HCT116 (cell line): ENCODE data around the gene SLC25A29. TPM values are rescaled to one million over a fixed set of nuclear protein-coding genes. Genes with fewer than 3 reads are reported as not detected.

Experiments
- ATAC-seq: fragments of 200-7000 bp; cut with Tn5 transposase; 2 replicates; pipeline ENCODE4 v1.9.1; 2020; ENCODE audit warnings: mild to moderate bottlenecking, moderate library complexity
- BruUV-seq: library from RNA; stranded (reverse); fragments of 400-500 nt; replicated peaks from 2 replicates; lab custom pipeline; 2021; lab: Mats Ljungman, UMichigan
- CTCF ChIA-PET: fragments of 300-600 bp; sonication (Branson Sonifier 250); formaldehyde crosslinking; loops from one replicate; lab custom pipeline; 2021; ENCODE audit warnings: antibody characterized with exemption; lab: Charles Lee
- POLR2A ChIA-PET: fragments of 300-600, 350-600 bp; sonication (Branson Sonifier 250); formaldehyde crosslinking; loops from one replicate; lab custom pipeline; 2021; ENCODE audit warnings: antibody characterized with exemption; lab: Charles Lee
- RAD21 ChIA-PET, 2 experiments: fragments of 300-600 bp; sonication (Branson Sonifier 250); formaldehyde crosslinking; loops; one replicate each; lab custom pipeline; 2023; ENCODE audit warnings: low total read pairs in 2 of 2; ENCODE audit not compliant: uncharacterized antibody in 2 of 2, unreplicated experiment in 2 of 2, low non-redundant PET in 1 of 2; lab: Charles Lee
- DNase-seq: peaks from one replicate; pipeline ENCODE4 v3.0.0-alpha.2; 2010; ENCODE audit warnings: low read depth, low spot score
- H2AFZ ChIP-seq: fragments of 200-600 bp; shearing (Covaris generic), sonication (generic); 2 replicates; pipeline ENCODE4 v1.6.1; 2017; ENCODE audit warnings: low read depth, mixed run types, mixed read lengths, antibody characterized with exemption, low read length; ENCODE audit not compliant: poor library complexity, severe bottlenecking
- H3K27ac ChIP-seq: 2 replicates; pipeline ENCODE4 v1.5.1; 2012; ENCODE audit warnings: low read depth, low read length
- H3K27me3 ChIP-seq: fragments of 200-600 bp; sonication (generic); 2 replicates; pipeline ENCODE4 v1.6.1; 2016; ENCODE audit warnings: mixed run types, low read length, mixed read lengths; ENCODE audit not compliant: insufficient read depth
- H3K36me3 ChIP-seq, 2 experiments: fragments of 200-500 bp in 1 of 2; fragments of 200-600 bp in 1 of 2; sonication (Bioruptor generic) in 1 of 2; sonication (generic) in 1 of 2; 2 replicates each; pipeline versions ENCODE4 v1.5.1 to v1.6.1; 2014 to 2016; ENCODE audit warnings: low read length in 2 of 2, inconsistent platforms in 1 of 2, mixed read lengths in 1 of 2, mixed run types in 1 of 2; ENCODE audit not compliant: insufficient read depth in 2 of 2, control insufficient read depth in 1 of 2
- H3K4me1 ChIP-seq, 2 experiments: fragments of 200-600 bp in 1 of 2; sonication (generic) in 1 of 2; 2 replicates each; pipeline versions ENCODE4 v1.5.1 to v1.6.1; 2012 to 2017; ENCODE audit warnings: low read length in 2 of 2, inconsistent platforms in 1 of 2, mild to moderate bottlenecking in 1 of 2, mixed read lengths in 1 of 2, mixed run types in 1 of 2, moderate library complexity in 1 of 2; ENCODE audit not compliant: insufficient read depth in 2 of 2, control insufficient read depth in 1 of 2
- H3K4me2 ChIP-seq: fragments of 200-600 bp; sonication (generic); 2 replicates; pipeline ENCODE4 v1.6.1; 2017; ENCODE audit warnings: mixed run types, low read length, mixed read lengths
- H3K4me3 ChIP-seq, 2 experiments: fragments of 200-600 bp in 1 of 2; sonication (generic) in 1 of 2; replicated peaks in 1 of 2; 2 replicates each; pipeline ENCODE4 v1.5.1; 2011 to 2016; ENCODE audit warnings: low read length in 2 of 2, control low read depth in 1 of 2, low read depth in 1 of 2, mild to moderate bottlenecking in 1 of 2, mixed read lengths in 1 of 2, mixed run types in 1 of 2
- H3K79me2 ChIP-seq: fragments of 200-600 bp; sonication (generic); 2 replicates; pipeline ENCODE4 v1.6.1; 2017; ENCODE audit warnings: mild to moderate bottlenecking, mixed run types, low read length, moderate library complexity, mixed read lengths; ENCODE audit not compliant: insufficient read depth
- H3K9ac ChIP-seq: fragments of 200-600 bp; sonication (generic); 2 replicates; pipeline ENCODE4 v1.6.1; 2016; ENCODE audit warnings: low read length, mixed read lengths
- H3K9me2 ChIP-seq: fragments of 200-600 bp; sonication (generic), shearing (Covaris generic); 2 replicates; pipeline ENCODE4 v1.6.1; 2017; ENCODE audit warnings: mixed run types, mild to moderate bottlenecking, moderate library complexity; ENCODE audit not compliant: insufficient read depth
- H3K9me3 ChIP-seq, 2 experiments: fragments of 200-500 bp in 1 of 2; fragments of 200-600 bp in 1 of 2; sonication (Bioruptor generic) in 1 of 2; sonication (generic) in 1 of 2; 2 replicates each; pipeline ENCODE4 v1.6.1; 2014 to 2017; ENCODE audit warnings: low read length in 2 of 2, mixed read lengths in 2 of 2, inconsistent platforms in 1 of 2, low read depth in 1 of 2, mild to moderate bottlenecking in 1 of 2, mixed run types in 1 of 2, moderate library complexity in 1 of 2; ENCODE audit not compliant: control insufficient read depth in 1 of 2, insufficient read depth in 1 of 2
- H4K20me1 ChIP-seq: fragments of 200-600 bp; sonication (generic), shearing (Covaris generic); 2 replicates; pipeline ENCODE4 v1.6.1; 2017; ENCODE audit warnings: mixed run types, mild to moderate bottlenecking, moderate library complexity; ENCODE audit not compliant: insufficient read depth
- CBX3 ChIP-seq: IDR thresholded peaks from 2 replicates; pipeline ENCODE4 v1.6.1; 2012; ENCODE audit warnings: low read depth
- CEBPB ChIP-seq: IDR thresholded peaks from 2 replicates; pipeline ENCODE4 v1.6.1; 2012; ENCODE audit warnings: low read depth
- ELF1 ChIP-seq: IDR thresholded peaks from 2 replicates; pipeline ENCODE4 v1.6.1; 2012; ENCODE audit warnings: low read depth, borderline replicate concordance
- EZH2phosphoT487 ChIP-seq: fragments of 200-600 bp; IDR thresholded peaks from 2 replicates; pipeline ENCODE4 v1.6.1; 2018; ENCODE audit warnings: antibody characterized with exemption, borderline replicate concordance
- JUND ChIP-seq: IDR thresholded peaks from 2 replicates; pipeline ENCODE4 v1.6.1; 2012
- POLR2A ChIP-seq: IDR thresholded peaks from 2 replicates; pipeline ENCODE4 v1.7.0; 2011; ENCODE audit warnings: borderline replicate concordance; ENCODE audit not compliant: insufficient read depth, insufficient read length; ENCODE audit errors: extremely low read depth
- RAD21 ChIP-seq: IDR thresholded peaks from 2 replicates; pipeline ENCODE4 v1.6.1; 2012; ENCODE audit warnings: low read depth, mild to moderate bottlenecking
- SIN3A ChIP-seq: IDR thresholded peaks from 2 replicates; pipeline ENCODE4 v1.6.1; 2012; ENCODE audit warnings: low read depth
- SRF ChIP-seq: IDR thresholded peaks from 2 replicates; pipeline ENCODE4 v1.6.1; 2012; ENCODE audit warnings: low read depth
- TCF7L2 ChIP-seq: IDR thresholded peaks from 2 replicates; pipeline ENCODE4 v1.7.0; 2011; ENCODE audit warnings: borderline replicate concordance, inconsistent platforms; ENCODE audit not compliant: insufficient read depth, insufficient read length; ENCODE audit errors: extremely low read depth
- ZNF274 ChIP-seq: fragments of 200-500 bp; sonication (Bioruptor generic); IDR thresholded peaks from 2 replicates; pipeline ENCODE4 v1.6.1; 2014; ENCODE audit warnings: mild to moderate bottlenecking, low read depth, low read length, inconsistent platforms
- intact Hi-C: fragments of 100-400 bp; cut with micrococcal nuclease; formaldehyde crosslinking; loops from 2 replicates; pipeline ENCODE4 v1.10.0; 2022
- total RNA-seq: library from RNA; stranded (reverse); gene quantifications from one replicate; pipeline ENCODE4 v1.2.1, GENCODE V29; 2021; ENCODE audit not compliant: unreplicated experiment
- TF ChIP-seq, protein P1 (sequence below): IDR thresholded peaks from 2 replicates; pipeline ENCODE4 v1.6.1; 2012; ENCODE audit warnings: low read depth
- TF ChIP-seq, protein P2 (sequence below): IDR thresholded peaks from 2 replicates; pipeline ENCODE4 v1.6.1; 2012
- TF ChIP-seq, protein P3 (sequence below): IDR thresholded peaks from 2 replicates; pipeline ENCODE4 v1.6.1; 2011; ENCODE audit warnings: mild to moderate bottlenecking, low read length, moderate library complexity; ENCODE audit not compliant: insufficient replicate concordance; ENCODE audit errors: extremely low read depth

The SLC25A29 gene
- total RNA-seq, 1 experiment from 2014 or later: 38.7 TPM

DNA sequence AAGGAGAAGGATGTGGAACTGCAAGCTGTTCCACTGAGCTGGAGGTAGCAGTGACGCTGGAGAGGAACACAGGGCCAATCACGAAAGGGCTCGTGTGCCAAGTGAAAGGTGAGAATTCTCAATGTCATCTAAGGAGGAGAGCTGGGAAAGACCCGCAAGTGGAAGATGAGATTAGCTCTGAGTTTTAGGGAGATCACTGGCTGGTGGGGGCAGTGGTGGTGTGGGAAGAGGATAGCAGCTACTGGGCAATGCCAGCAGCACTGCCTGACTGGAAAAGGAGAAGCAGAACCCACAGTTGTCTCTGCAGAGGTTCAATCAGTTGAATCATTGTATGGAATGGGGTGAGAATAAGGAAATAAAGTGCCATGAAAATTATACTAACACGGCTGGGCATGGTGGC, 44.7 kb upstream of the SLC25A29 start (continued):
- TF ChIP-seq, protein P1, sequence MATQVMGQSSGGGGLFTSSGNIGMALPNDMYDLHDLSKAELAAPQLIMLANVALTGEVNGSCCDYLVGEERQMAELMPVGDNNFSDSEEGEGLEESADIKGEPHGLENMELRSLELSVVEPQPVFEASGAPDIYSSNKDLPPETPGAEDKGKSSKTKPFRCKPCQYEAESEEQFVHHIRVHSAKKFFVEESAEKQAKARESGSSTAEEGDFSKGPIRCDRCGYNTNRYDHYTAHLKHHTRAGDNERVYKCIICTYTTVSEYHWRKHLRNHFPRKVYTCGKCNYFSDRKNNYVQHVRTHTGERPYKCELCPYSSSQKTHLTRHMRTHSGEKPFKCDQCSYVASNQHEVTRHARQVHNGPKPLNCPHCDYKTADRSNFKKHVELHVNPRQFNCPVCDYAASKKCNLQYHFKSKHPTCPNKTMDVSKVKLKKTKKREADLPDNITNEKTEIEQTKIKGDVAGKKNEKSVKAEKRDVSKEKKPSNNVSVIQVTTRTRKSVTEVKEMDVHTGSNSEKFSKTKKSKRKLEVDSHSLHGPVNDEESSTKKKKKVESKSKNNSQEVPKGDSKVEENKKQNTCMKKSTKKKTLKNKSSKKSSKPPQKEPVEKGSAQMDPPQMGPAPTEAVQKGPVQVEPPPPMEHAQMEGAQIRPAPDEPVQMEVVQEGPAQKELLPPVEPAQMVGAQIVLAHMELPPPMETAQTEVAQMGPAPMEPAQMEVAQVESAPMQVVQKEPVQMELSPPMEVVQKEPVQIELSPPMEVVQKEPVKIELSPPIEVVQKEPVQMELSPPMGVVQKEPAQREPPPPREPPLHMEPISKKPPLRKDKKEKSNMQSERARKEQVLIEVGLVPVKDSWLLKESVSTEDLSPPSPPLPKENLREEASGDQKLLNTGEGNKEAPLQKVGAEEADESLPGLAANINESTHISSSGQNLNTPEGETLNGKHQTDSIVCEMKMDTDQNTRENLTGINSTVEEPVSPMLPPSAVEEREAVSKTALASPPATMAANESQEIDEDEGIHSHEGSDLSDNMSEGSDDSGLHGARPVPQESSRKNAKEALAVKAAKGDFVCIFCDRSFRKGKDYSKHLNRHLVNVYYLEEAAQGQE: no peak

DNA sequence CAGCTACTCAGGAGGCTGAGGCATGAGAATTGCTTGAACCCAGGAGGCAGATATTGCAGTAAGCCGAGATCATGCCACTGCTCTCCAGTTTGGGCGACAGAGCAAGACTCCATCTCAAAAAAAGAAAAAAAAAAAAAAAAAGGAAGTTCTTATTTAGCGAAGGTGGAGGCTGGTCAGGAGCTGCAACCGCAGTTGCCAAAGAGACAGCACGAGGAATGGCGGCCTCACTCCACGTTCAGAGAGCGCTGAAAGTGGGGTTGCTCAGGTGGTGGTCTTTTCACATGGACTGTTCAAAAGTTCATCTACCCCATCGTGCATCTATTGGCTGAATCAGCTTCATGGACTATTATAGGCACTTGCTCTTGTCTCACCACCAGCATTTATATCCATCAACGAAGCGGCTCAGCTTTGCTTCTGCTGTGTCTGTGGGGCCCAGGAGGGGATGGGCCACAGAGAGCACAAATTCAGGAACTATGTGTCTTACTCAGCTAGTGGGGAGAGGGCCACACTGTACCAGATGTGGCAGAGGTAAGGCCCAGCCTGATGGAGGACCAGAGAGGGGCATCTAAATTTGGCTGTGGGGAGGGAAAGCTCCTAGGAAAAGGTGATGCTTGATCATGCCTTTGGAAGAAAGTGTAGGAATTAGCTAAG, 44.2 kb upstream of the SLC25A29 start:
- Histone ChIP-seq H3K36me3 (peaks cover 10 to 15% of the 10 kb centered on the region in 2 experiments; a peak in 3 of 4 replicates), H3K27me3 (no peaks in the 10 kb centered on the region), H3K4me3 (no peak overlapping the region), H4K20me1 (no peaks in the 10 kb centered on the region), H3K9ac (no peak overlapping the region), H3K27ac (no peak overlapping the region), H2AFZ (no peak overlapping the region), H3K4me1 (no peaks in the 10 kb centered on the region), H3K4me2 (no peak overlapping the region), H3K79me2 (no peaks in the 10 kb centered on the region), H3K9me3 (no peaks in the 10 kb centered on the region), H3K9me2 (no peaks in the 10 kb centered on the region)
- BruUV-seq: no TSS peak
- ChIA-PET CTCF (no interaction called here), RAD21 (no interaction called here), POLR2A (no interaction called here)
- no peak for DNase-seq
- intact Hi-C loops: no loop called here
- ATAC-seq: no peak
- TF ChIP-seq, protein P1: no peak
- TF ChIP-seq EZH2phosphoT487 (no peak), CBX3 (no peak), TCF7L2 (no peak), SIN3A (no peak), JUND (no peak), ZNF274 (no peak), ELF1 (no peak), SRF (no peak), RAD21 (no peak), POLR2A (no peak), CEBPB (no peak)
- TF ChIP-seq, protein P2, sequence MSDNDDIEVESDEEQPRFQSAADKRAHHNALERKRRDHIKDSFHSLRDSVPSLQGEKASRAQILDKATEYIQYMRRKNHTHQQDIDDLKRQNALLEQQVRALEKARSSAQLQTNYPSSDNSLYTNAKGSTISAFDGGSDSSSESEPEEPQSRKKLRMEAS: no peak
- TF ChIP-seq, protein P3, sequence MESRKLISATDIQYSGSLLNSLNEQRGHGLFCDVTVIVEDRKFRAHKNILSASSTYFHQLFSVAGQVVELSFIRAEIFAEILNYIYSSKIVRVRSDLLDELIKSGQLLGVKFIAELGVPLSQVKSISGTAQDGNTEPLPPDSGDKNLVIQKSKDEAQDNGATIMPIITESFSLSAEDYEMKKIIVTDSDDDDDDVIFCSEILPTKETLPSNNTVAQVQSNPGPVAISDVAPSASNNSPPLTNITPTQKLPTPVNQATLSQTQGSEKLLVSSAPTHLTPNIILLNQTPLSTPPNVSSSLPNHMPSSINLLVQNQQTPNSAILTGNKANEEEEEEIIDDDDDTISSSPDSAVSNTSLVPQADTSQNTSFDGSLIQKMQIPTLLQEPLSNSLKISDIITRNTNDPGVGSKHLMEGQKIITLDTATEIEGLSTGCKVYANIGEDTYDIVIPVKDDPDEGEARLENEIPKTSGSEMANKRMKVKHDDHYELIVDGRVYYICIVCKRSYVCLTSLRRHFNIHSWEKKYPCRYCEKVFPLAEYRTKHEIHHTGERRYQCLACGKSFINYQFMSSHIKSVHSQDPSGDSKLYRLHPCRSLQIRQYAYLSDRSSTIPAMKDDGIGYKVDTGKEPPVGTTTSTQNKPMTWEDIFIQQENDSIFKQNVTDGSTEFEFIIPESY: no peak
